Measurements from ENCODE around the gene REM2.

The REM2 gene

GRCh38 chr14:22923746-22924145 is 40.7 kb downstream of the REM2 start:
- Histone ChIP-seq H4K20me1 (ENCODE audit: control insufficient read depth, insufficient read depth, low read depth, low read length) (0 out of 2 replicates have a peak, but pooled peaks cover 2% of the 10 kb centered on the region), H3K27ac (ENCODE audit: low read depth, low read length) (no peak overlapping the region), H3K4me1 (ENCODE audit: control insufficient read depth, low read length) (peaks cover 37% of the 10 kb centered on the region), H3K9me2 (replicated peaks; ENCODE audit: control insufficient read depth, low read length) (no peaks in the 10 kb centered on the region), H3K36me3 (ENCODE audit: control insufficient read depth, low read length) (peaks cover 86% of the 10 kb centered on the region), H3K4me3 (ENCODE audit: low read length) (no peak overlapping the region), H3K9me3 (ENCODE audit: control insufficient read depth, insufficient read depth, low read length) (no peaks in the 10 kb centered on the region), H3F3A (ENCODE audit: control insufficient read depth, insufficient read depth) (peaks cover 29% of the 10 kb centered on the region), H3K27me3 (ENCODE audit: control insufficient read depth, low read length) (no peaks in the 10 kb centered on the region), H3K79me2 (ENCODE audit: control insufficient read depth, low read length) (peaks cover 33% of the 10 kb centered on the region), H3K4me2 (ENCODE audit: low read length) (no peak overlapping the region)
- no peak for TF ChIP-seq EZH2phosphoT487 (IDR thresholded peaks at IDR 0.05; ENCODE audit: borderline replicate concordance, low read length)
- no peak for TF ChIP-seq CTCF (IDR thresholded peaks at IDR 0.05; ENCODE audit: low read depth, low read length, poor library complexity, severe bottlenecking)

GRCh38 chr14:22925513-22925912 is 42.5 kb downstream of the REM2 start:
- 0 out of 2 replicates have a peak, but pooled peaks cover 2% of the 10 kb centered on the region for H4K20me1 ChIP-seq (ENCODE audit: control insufficient read depth, insufficient read depth, low read depth, low read length)
- H3K36me3 ChIP-seq (ENCODE audit: control insufficient read depth, low read length): peaks cover 79% of the 10 kb centered on the region
- H3K4me2 ChIP-seq (ENCODE audit: low read length): no peak overlapping the region
- H3F3A ChIP-seq (ENCODE audit: control insufficient read depth, insufficient read depth): peaks cover 23% of the 10 kb centered on the region
- no peaks in the 10 kb centered on the region for H3K9me2 ChIP-seq (replicated peaks; ENCODE audit: control insufficient read depth, low read length)
- peaks cover 32% of the 10 kb centered on the region for H3K4me1 ChIP-seq (ENCODE audit: control insufficient read depth, low read length)
- H3K9me3 ChIP-seq (ENCODE audit: control insufficient read depth, insufficient read depth, low read length): no peaks in the 10 kb centered on the region
- H3K79me2 ChIP-seq (ENCODE audit: control insufficient read depth, low read length): peaks cover 37% of the 10 kb centered on the region
- TF ChIP-seq CTCF (IDR thresholded peaks at IDR 0.05; ENCODE audit: low read depth, low read length, poor library complexity, severe bottlenecking): no peak
- TF ChIP-seq EZH2phosphoT487 (IDR thresholded peaks at IDR 0.05; ENCODE audit: borderline replicate concordance, low read length): no peak
- H3K27me3 ChIP-seq (ENCODE audit: control insufficient read depth, low read length): no peaks in the 10 kb centered on the region
- no peak overlapping the region for H3K4me3 ChIP-seq (ENCODE audit: low read length)
- no peak overlapping the region for H3K27ac ChIP-seq (ENCODE audit: low read depth, low read length)

- Histone ChIP-seq H3K36me3 (ENCODE audit: control insufficient read depth, low read length) (peaks cover 71% of the 10 kb centered on the region), H3K4me3 (ENCODE audit: low read length) (0 out of 2 replicates have a peak overlapping the region, but pooled peaks have one; percentile 99), H3K4me1 (ENCODE audit: control insufficient read depth, low read length) (peaks cover 32% of the 10 kb centered on the region), H3K27me3 (ENCODE audit: control insufficient read depth, low read length) (no peaks in the 10 kb centered on the region), H4K20me1 (ENCODE audit: control insufficient read depth, insufficient read depth, low read depth, low read length) (0 out of 2 replicates have a peak, but pooled peaks cover 2% of the 10 kb centered on the region), H3K9me3 (ENCODE audit: control insufficient read depth, insufficient read depth, low read length) (no peaks in the 10 kb centered on the region), H3K4me2 (ENCODE audit: low read length) (peak overlapping the region; percentile 9; the same call in 1 of the 2 replicates), H3K9me2 (replicated peaks; ENCODE audit: control insufficient read depth, low read length) (no peaks in the 10 kb centered on the region), H3F3A (ENCODE audit: control insufficient read depth, insufficient read depth) (peaks cover 16% of the 10 kb centered on the region), H3K79me2 (ENCODE audit: control insufficient read depth, low read length) (peaks cover 37% of the 10 kb centered on the region), H3K27ac (ENCODE audit: low read depth, low read length) (no peak overlapping the region)
- TF ChIP-seq CTCF (IDR thresholded peaks at IDR 0.05; ENCODE audit: low read depth, low read length, poor library complexity, severe bottlenecking): no peak
- TF ChIP-seq EZH2phosphoT487 (IDR thresholded peaks at IDR 0.05; ENCODE audit: borderline replicate concordance, low read length): no peak
Measured at GRCh38 chr14:22926316-22926715, 43.3 kb downstream of the REM2 start.

All from DOHH2 (cell line).